Thoracic aorta (tissue), 2 donors: ENCODE measurements around the gene SPSB4. TPM values are rescaled to one million over a fixed set of nuclear protein-coding genes. Genes with fewer than 3 reads are reported as not detected.

Source experiments
- ATAC-seq: fragments of 150-250 bp; one replicate; pipeline ENCODE4 v1.8.0; 2017; ENCODE audit warnings: low read depth; ENCODE audit not compliant: insufficient number of reproducible peaks, low FRiP score
- DNase-seq: peaks from one replicate; pipeline ENCODE4 v3.0.0-alpha.2; 2020; ENCODE audit warnings: low spot score
- H3K27ac ChIP-seq, 2 donors: fragments of 200-600 bp; sonication (generic); 1 replicate in 1 of 2; 2 replicates in 1 of 2; pipeline ENCODE4 v1.5.1; 2016; ENCODE audit warnings: mild to moderate bottlenecking in 2 of 2, moderate library complexity in 2 of 2
- H3K27me3 ChIP-seq: fragments of 200-600 bp; sonication (generic); replicated peaks from 2 replicates; pipeline ENCODE4 v1.6.0; 2016; ENCODE audit warnings: mild to moderate bottlenecking; ENCODE audit not compliant: insufficient read depth
- H3K36me3 ChIP-seq: fragments of 200-600 bp; sonication (generic); one replicate; pipeline ENCODE4 v1.5.1; 2016
- H3K4me1 ChIP-seq, 2 donors: fragments of 200-600 bp; sonication (generic); 1 replicate in 1 of 2; 2 replicates in 1 of 2; pipeline versions ENCODE4 v1.5.1 to v1.6.0; 2016; ENCODE audit warnings: low read depth in 2 of 2, mild to moderate bottlenecking in 1 of 2; ENCODE audit not compliant: control insufficient read depth in 1 of 2
- H3K4me3 ChIP-seq: fragments of 200-600 bp; sonication (generic); 2 replicates; pipeline ENCODE4 v1.5.1; 2016; ENCODE audit warnings: mild to moderate bottlenecking
- H3K9me3 ChIP-seq: fragments of 200-600 bp; sonication (generic); 2 replicates; pipeline ENCODE4 v1.5.1; 2016
- total RNA-seq, 2 donors: library from RNA; depleted of rRNA; stranded (reverse); fragments of >200 nt; gene quantifications; one replicate each; pipeline versions ENCODE4 v1.1.0 to v1.2.3, GENCODE V29; 2016
- TF ChIP-seq, protein P1 (sequence below): fragments of 200-600 bp; sonication (generic); IDR thresholded peaks from one replicate; pipeline ENCODE4 v1.5.1; 2019; ENCODE audit warnings: antibody characterized with exemption

Gene SPSB4
- total RNA-seq, 2 donors from 2014 or later = 0.41 to 1.1 TPM

DNA sequence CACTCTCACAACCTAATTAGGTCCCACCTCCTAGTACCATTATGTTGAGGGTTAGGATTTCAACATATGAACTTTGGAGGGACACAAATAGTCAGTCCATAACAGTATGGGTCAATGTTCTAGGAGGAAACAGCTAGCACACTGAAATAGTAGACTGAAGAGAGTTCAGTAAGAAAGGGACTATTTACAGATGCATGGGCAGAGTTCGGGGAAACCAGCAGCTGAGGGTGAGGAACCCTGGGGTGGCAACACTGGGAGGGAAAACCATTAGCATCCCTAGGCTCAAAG, 102.5 kb downstream of the SPSB4 start:
- Histone ChIP-seq H3K27me3 (no peaks in the 10 kb centered on the region), H3K27ac (no peak overlapping the region), H3K9me3 (no peaks in the 10 kb centered on the region), H3K36me3 (no peaks in the 10 kb centered on the region), H3K4me3 (no peak overlapping the region), H3K4me1 (no peaks in the 10 kb centered on the region)
- TF ChIP-seq, protein P1, sequence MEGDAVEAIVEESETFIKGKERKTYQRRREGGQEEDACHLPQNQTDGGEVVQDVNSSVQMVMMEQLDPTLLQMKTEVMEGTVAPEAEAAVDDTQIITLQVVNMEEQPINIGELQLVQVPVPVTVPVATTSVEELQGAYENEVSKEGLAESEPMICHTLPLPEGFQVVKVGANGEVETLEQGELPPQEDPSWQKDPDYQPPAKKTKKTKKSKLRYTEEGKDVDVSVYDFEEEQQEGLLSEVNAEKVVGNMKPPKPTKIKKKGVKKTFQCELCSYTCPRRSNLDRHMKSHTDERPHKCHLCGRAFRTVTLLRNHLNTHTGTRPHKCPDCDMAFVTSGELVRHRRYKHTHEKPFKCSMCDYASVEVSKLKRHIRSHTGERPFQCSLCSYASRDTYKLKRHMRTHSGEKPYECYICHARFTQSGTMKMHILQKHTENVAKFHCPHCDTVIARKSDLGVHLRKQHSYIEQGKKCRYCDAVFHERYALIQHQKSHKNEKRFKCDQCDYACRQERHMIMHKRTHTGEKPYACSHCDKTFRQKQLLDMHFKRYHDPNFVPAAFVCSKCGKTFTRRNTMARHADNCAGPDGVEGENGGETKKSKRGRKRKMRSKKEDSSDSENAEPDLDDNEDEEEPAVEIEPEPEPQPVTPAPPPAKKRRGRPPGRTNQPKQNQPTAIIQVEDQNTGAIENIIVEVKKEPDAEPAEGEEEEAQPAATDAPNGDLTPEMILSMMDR = no peak
- DNase-seq (no peak), ATAC-seq (no peak)

DNA sequence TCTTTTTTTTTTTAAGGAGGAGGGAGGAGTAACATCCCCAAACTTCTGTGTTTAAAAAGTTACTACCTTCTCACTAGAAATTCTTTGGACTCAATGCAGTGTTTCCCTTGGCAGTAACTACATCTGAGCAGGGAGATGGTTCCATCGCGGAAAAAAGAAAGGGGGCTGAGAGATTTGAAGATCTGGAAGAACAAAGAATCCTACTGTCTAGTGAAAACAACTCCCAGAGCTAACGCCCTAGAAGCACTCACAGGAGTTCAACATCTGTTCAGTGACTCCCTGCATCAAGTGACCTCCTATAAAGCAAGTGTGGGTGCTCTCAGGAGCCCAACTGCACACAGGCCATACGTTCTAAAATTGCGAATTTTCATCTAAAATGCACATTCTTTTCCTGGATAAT, 113.7 kb downstream of the SPSB4 start:
- DNase-seq = no peak
- Histone ChIP-seq H3K4me3 (no peak overlapping the region), H3K27ac (no peak overlapping the region), H3K36me3 (no peaks in the 10 kb centered on the region), H3K9me3 (peaks cover 8% of the 10 kb centered on the region), H3K27me3 (no peaks in the 10 kb centered on the region), H3K4me1 (no peaks in the 10 kb centered on the region)
- TF ChIP-seq, protein P1 = no peak
- no peak for ATAC-seq

DNA sequence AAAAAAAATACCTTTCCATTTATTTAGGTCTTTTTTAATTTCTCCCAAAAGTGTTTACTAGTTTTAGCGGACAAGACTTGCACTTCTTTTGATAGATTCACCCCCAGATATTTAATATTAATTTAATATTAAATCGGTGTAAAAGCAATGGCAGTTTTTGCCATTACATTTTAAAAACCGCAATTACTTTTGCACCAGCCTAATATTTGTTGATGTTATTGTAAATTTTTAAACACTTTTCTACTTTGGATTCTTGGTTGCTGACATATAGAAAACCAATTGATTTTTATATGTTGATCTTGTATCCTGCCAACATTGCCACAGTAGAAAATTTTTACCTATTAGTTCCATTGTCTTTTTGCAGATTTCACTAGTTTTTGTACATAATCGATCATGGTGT, 116.5 kb downstream of the SPSB4 start:
- TF ChIP-seq, protein P1 = no peak
- Histone ChIP-seq H3K27ac (no peak overlapping the region), H3K4me1 (no peaks in the 10 kb centered on the region), H3K36me3 (no peaks in the 10 kb centered on the region), H3K9me3 (no peaks in the 10 kb centered on the region), H3K4me3 (no peak overlapping the region), H3K27me3 (no peaks in the 10 kb centered on the region)
- ATAC-seq (no peak), DNase-seq (no peak)

DNA sequence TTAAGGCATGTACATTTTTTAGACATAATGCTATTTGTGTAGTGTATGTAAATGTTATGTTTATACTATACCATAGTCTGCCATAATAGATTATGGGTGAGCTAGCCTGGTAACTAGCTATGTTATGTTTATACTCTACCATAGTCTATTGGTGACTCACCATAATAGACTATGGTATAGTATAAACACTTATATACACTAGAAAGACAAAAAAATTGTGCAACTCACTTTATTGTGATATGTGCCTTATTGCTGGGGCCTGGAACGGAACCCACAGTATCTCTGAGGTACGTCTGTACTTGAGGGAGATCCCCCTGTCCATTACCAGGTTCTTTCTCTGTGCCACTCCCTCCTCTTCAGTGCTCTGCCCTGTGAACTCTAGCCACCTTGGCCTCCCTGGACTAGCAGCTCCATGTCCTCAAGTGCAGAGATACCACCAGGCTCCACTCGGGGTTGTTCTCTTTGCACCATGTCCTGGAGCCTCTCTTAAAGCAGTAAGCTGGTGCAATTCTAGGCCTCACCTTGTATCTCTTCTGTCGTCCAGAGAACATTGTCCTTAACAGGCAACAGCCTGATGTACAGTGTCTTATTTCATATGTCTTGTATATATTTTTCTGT, 119.6 kb downstream of the SPSB4 start:
- no peak for ATAC-seq
- Histone ChIP-seq H3K27me3 (no peaks in the 10 kb centered on the region), H3K4me3 (no peak overlapping the region), H3K36me3 (no peaks in the 10 kb centered on the region), H3K9me3 (no peaks in the 10 kb centered on the region), H3K27ac (no peak overlapping the region), H3K4me1 (no peaks in the 10 kb centered on the region)
- no peak for DNase-seq
- TF ChIP-seq, protein P1 = no peak

DNA sequence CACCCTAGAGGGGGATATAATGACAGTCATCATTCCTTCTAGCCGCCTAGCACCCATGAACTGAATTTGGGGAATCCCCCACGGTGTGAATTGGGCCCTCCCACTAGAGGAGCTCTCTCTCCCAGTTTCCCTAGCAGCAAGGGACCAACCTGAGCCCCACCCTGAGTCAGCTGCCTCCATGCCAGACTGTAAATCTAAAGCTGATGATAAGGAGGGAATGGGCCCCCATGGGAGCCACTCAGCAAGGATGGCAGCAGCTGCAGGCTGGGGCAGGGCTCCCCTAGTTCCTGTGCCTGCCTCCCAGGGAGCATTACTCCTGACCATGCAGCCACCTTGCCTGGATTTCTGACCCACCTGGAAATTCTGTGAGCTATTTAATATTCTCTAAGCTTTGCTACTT, 123.5 kb downstream of the SPSB4 start:
- Histone ChIP-seq H3K36me3 (no peaks in the 10 kb centered on the region), H3K4me1 (no peaks in the 10 kb centered on the region), H3K27ac (no peak overlapping the region), H3K9me3 (no peaks in the 10 kb centered on the region), H3K27me3 (no peaks in the 10 kb centered on the region), H3K4me3 (no peak overlapping the region)
- ATAC-seq (no peak), DNase-seq (no peak)
- TF ChIP-seq, protein P1 = no peak
